Activated T-helper 1 cell treated with anti-CD3 and anti-CD28 coated beads, Interleukin-12 subunit alpha, Interleukin-12 subunit beta, Interleukin-2, Interleukin-4 antibody, amounts not matched to agents 30 ng/mL and 10 ng/mL and 1 ng/mL, durations not matched to agents 14 hours and 24 hours and 36 hours (primary cell): ENCODE measurements around the gene DOCK11. TPM values are rescaled to one million over a fixed set of nuclear protein-coding genes. Genes with fewer than 3 reads are reported as not detected.
A peak's percentile ranks its signal among the peaks of the same experiment; 100 is the strongest.
"Not testable (repeated sequence)": the region's sequence is repeated elsewhere in the genome, so short reads cannot be mapped to it uniquely, and the experiment has no call there.

Experiments
- DNase-seq: peaks from one replicate; pipeline ENCODE4 v3.0.0; 2021; ENCODE audit warnings: low spot score
- H3K27ac Mint-ChIP-seq: one replicate; pipeline ENCODE4 v1.8.0; 2021; ENCODE audit warnings: mild to moderate bottlenecking, mixed read lengths
- H3K27me3 Mint-ChIP-seq: one replicate; pipeline ENCODE4 v1.8.0; 2022; ENCODE audit warnings: mild to moderate bottlenecking, moderate library complexity, mixed read lengths; ENCODE audit not compliant: insufficient read depth
- H3K36me3 Mint-ChIP-seq: one replicate; pipeline ENCODE4 v1.8.0; 2021; ENCODE audit warnings: low read depth, mixed read lengths
- H3K4me1 Mint-ChIP-seq: one replicate; pipeline ENCODE4 v1.8.0; 2021; ENCODE audit warnings: low read depth, mixed read lengths
- H3K4me3 Mint-ChIP-seq: one replicate; pipeline ENCODE4 v1.8.0; 2021; ENCODE audit warnings: mild to moderate bottlenecking, moderate library complexity, mixed read lengths
- H3K9me3 Mint-ChIP-seq: one replicate; pipeline ENCODE4 v1.8.0; 2021; ENCODE audit warnings: mixed read lengths
- intact Hi-C: fragments of 100-400 bp; cut with micrococcal nuclease; formaldehyde crosslinking; loops from one replicate; pipeline ENCODE4 v1.15.1; 2024
- total RNA-seq: library from RNA; stranded (reverse); gene quantifications from 2 replicates; pipeline ENCODE4 v1.2.3, GENCODE V29; 2022

The DOCK11 gene
- total RNA-seq, 1 donor from 2014 or later = 28.6 TPM

GRCh38 chrX:118717678-118718391 is 222.2 kb downstream of the DOCK11 start:
- no peak for DNase-seq
- Mint-ChIP-seq H3K27me3 (peaks cover 7% of the 10 kb centered on the region), H3K4me1 (no peaks in the 10 kb centered on the region), H3K36me3 (no peaks in the 10 kb centered on the region), H3K9me3 (no peaks in the 10 kb centered on the region), H3K4me3 (no peak overlapping the region), H3K27ac (no peak overlapping the region)
- intact Hi-C loops = no loop called here

DNA sequence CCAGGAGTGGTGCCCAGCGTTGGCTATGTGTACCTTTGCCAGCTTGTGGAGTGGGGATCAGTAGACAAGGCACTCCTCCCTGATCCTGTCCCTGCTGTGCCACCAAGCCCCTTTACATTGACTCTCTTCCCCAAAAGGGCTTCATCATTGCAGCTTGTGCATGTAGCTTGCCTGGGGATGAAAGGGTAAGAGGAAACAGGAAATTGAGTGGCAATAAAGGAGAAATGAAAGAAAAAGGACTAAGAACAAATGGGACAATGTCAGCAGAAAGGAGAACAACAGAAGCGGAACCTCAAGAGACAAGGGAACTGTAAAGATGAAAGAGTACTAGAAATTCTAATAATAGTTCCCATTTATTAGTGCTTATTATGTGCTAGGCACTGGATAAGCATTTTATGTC is 223.1 kb downstream of the DOCK11 start:
- Mint-ChIP-seq H3K4me1 (peaks cover 3% of the 10 kb centered on the region), H3K27ac (no peak overlapping the region)
- intact Hi-C loops = no loop called here

GRCh38 chrX:118720058-118720707 is 224.6 kb downstream of the DOCK11 start:
- H3K27me3 Mint-ChIP-seq = peaks cover 7% of the 10 kb centered on the region
- no peak overlapping the region for H3K27ac Mint-ChIP-seq
- H3K36me3 Mint-ChIP-seq = no peaks in the 10 kb centered on the region
- no peaks in the 10 kb centered on the region for H3K9me3 Mint-ChIP-seq
- intact Hi-C loops = no loop called here
- H3K4me3 Mint-ChIP-seq = no peak overlapping the region
- DNase-seq = no peak
- H3K4me1 Mint-ChIP-seq = peaks cover 5% of the 10 kb centered on the region

More for the DNA sequence above, 223.1 kb downstream of the DOCK11 start:
- H3K9me3 Mint-ChIP-seq = no peaks in the 10 kb centered on the region
- H3K27me3 Mint-ChIP-seq = peaks cover 7% of the 10 kb centered on the region
- no peaks in the 10 kb centered on the region for H3K36me3 Mint-ChIP-seq
- DNase-seq = no peak
- H3K4me3 Mint-ChIP-seq = no peak overlapping the region

GRCh38 chrX:118723376-118723775 is 227.8 kb downstream of the DOCK11 start:
- H3K27me3 Mint-ChIP-seq = peaks cover 7% of the 10 kb centered on the region
- H3K4me3 Mint-ChIP-seq = no peak overlapping the region
- H3K27ac Mint-ChIP-seq = no peak overlapping the region
- intact Hi-C loops = no loop called here
- H3K9me3 Mint-ChIP-seq = no peaks in the 10 kb centered on the region
- no peak for DNase-seq
- H3K4me1 Mint-ChIP-seq = peaks cover 5% of the 10 kb centered on the region
- no peaks in the 10 kb centered on the region for H3K36me3 Mint-ChIP-seq

DNA sequence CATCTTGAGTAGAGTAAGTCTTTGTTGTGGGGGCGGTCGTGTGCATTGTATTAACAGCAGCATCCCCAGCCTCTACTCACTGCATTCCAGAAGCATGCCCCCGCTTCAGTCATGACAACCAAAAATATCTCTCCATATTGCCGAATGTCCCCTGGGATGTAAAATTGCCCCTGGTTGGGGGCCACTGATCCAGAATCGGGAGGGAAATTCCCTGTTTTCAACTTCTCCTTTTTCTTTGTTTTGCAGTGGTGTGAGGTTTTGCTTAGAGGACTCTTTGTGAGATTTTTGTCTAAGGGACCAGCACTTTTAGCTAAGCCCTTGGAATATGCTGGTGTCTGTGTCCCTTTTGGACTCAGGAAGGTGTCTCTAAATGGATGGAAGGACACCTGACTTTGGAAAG is 228.8 kb downstream of the DOCK11 start:
- intact Hi-C loops = no loop called here
- Mint-ChIP-seq H3K4me1 (peaks cover 5% of the 10 kb centered on the region), H3K36me3 (no peaks in the 10 kb centered on the region), H3K27ac (no peak overlapping the region), H3K27me3 (peaks cover 10% of the 10 kb centered on the region), H3K9me3 (no peaks in the 10 kb centered on the region), H3K4me3 (no peak overlapping the region)
- DNase-seq = no peak

DNA sequence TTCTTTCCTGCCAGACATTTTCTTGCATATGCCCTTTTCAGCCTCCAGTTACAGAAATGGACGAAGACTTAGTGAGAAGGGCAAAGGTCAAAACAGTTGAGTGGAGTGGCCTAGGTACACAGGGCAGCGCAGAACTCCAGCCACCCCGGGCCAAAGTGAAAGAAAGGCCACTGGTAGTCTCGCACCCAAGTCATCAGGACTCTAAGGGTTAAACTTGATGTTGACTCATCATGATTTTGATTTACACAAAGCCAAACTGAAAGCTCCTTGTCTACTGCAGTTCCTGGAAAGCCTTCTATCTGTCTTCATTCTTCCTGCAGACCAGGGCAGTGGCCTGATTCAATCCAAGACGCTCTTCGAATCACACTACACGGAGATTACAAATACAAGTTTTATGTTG is 229.2 kb downstream of the DOCK11 start:
- no peak overlapping the region for H3K4me3 Mint-ChIP-seq
- peaks cover 10% of the 10 kb centered on the region for H3K27me3 Mint-ChIP-seq
- H3K27ac Mint-ChIP-seq = no peak overlapping the region
- H3K4me1 Mint-ChIP-seq = peaks cover 5% of the 10 kb centered on the region
- H3K36me3 Mint-ChIP-seq = no peaks in the 10 kb centered on the region
- intact Hi-C loops = no loop called here
- DNase-seq = no peak
- no peaks in the 10 kb centered on the region for H3K9me3 Mint-ChIP-seq

- Mint-ChIP-seq H3K9me3 (no peaks in the 10 kb centered on the region), H3K27me3 (peaks cover 14% of the 10 kb centered on the region)
- intact Hi-C loops = no loop called here
These were observed 230.8 kb downstream of the DOCK11 start for GRCh38 chrX:118726396-118726795.

DNA sequence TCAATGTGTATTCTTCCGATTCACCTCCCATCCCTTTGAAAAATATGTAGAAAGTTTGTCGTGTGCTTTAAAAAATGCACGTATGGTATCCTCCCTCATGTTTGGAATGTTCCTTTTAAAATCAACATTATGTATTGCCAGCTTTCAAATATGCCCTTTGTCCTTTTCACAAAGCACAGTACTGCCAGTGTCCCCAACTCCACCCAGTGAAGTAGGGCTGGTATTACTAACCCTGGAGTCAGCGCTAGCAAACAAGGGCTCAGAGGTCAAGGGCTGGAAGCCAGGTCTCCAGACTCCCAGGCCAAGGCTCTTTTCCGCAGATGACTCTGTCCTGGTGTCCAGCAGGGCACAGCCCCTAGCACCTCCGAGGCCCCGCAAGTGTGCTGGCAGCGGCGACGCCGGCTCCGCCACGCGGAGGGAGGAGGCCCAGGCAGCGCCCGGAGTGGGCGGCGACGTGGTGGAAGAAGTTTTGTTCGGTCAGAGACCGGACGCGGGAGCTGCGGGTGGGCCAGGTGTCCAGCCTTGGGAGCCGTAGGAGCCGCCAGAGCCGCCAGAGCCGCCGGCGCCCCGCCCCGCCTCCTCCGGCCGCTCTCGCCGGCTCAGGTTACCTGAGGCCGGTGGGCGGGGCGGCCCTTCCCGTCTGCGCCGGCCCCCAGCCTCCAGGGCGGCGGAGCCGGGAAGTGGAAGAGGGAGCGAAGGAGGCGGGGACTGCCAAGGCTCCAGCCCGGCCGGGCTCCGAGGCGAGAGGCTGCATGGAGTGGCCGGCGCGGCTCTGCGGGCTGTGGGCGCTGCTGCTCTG is 231.5 kb downstream of the DOCK11 start, which contains the start of gene IL13RA1:
Gene IL13RA1 (plus strand): TSS at position 720 of the 799 bp plus-strand sequence. CDS start 33 bp downstream, at position 753.
- Mint-ChIP-seq H3K36me3 (no peaks in the 10 kb centered on the region), H3K9me3 (no peaks in the 10 kb centered on the region), H3K4me1 (peaks cover 5% of the 10 kb centered on the region), H3K27ac (no peak within 1 kb of the TSS), H3K4me3 (peak within 1 kb of the TSS; percentile 68), H3K27me3 (peaks cover 14% of the 10 kb centered on the region)
- DNase-seq = no peak
- intact Hi-C loops = no loop called here

More at GRCh38 chrX:118726396-118726795, 230.8 kb downstream of the DOCK11 start:
- no peaks in the 10 kb centered on the region for H3K36me3 Mint-ChIP-seq
- H3K4me1 Mint-ChIP-seq = peaks cover 5% of the 10 kb centered on the region
- no peak for DNase-seq
- peak overlapping the region; percentile 33 for H3K4me3 Mint-ChIP-seq
- H3K27ac Mint-ChIP-seq = no peak overlapping the region

DNA sequence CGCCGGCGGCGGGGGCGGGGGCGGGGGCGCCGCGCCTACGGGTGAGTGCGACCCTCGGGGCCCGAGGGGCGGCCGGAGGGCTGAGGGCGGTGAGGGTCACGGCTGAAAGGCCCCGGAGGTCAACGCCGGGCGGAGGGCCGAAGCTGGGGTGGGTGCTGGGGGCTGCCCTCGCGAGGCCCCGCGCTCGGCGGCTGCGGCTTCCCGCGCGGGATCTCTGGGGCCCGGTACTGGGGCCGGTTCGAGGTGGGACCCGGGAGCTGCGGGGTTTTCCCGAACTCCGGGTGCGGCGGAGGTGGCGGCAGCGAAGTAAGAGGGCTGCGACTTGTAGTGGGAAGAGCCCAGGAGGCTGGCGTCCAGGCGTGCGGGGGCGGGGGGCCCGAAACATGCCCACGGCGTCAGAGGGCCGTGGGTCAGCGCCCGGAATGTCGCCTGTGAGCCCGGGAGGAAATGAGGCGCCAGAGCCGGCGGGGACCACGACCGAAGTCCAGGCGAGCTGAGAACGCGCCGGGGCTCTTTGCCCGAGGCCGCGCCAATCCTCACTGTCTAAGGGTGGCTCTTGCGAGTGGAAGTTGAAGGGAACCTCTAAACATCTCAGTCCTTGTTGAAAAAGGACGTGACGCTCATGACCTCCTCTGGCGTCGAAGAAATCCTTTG is 232.2 kb downstream of the DOCK11 start:
- peaks cover 5% of the 10 kb centered on the region for H3K4me1 Mint-ChIP-seq
- intact Hi-C loops = no loop called here

DNA sequence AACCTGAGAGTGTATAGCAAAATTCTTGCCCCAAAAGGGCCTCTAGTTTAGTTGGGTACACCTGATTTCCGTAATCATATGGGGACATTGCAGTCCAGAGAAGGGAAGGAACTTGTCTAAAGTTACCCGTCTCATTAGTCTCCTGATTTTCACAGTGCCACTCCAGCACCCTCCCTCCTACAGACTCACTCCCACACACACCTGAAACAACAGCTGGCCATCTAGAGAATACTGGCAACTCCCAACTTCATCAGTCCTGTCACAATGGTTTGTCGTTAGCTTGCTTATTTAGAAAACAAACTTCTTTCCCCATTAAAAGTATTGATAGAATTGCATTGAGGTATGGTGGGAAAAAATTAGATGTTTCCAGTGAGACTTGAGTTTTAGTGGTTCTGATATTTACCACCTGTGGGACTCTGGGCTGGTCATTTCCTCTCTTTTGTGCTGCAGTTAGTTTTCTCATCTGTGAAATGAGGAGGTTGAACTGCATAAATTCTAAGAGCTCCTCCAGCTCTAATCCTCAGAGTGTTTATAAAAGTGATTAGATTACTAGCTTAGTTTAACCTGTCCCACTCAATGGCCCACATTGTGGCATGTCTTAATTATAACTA is 233.5 kb downstream of the DOCK11 start:
- peaks cover 14% of the 10 kb centered on the region for H3K27me3 Mint-ChIP-seq
- no peak overlapping the region for H3K4me3 Mint-ChIP-seq
- no peak overlapping the region for H3K27ac Mint-ChIP-seq
- no peaks in the 10 kb centered on the region for H3K4me1 Mint-ChIP-seq
- intact Hi-C loops = no loop called here
- H3K36me3 Mint-ChIP-seq = no peaks in the 10 kb centered on the region
- DNase-seq = no peak
- H3K9me3 Mint-ChIP-seq = no peaks in the 10 kb centered on the region

More for the DNA sequence above, 232.2 kb downstream of the DOCK11 start:
- no peaks in the 10 kb centered on the region for H3K36me3 Mint-ChIP-seq
- peaks cover 14% of the 10 kb centered on the region for H3K27me3 Mint-ChIP-seq
- no peak overlapping the region for H3K27ac Mint-ChIP-seq
- no peak for DNase-seq
- H3K9me3 Mint-ChIP-seq = no peaks in the 10 kb centered on the region
- peak overlapping the region; percentile 68 for H3K4me3 Mint-ChIP-seq

DNA sequence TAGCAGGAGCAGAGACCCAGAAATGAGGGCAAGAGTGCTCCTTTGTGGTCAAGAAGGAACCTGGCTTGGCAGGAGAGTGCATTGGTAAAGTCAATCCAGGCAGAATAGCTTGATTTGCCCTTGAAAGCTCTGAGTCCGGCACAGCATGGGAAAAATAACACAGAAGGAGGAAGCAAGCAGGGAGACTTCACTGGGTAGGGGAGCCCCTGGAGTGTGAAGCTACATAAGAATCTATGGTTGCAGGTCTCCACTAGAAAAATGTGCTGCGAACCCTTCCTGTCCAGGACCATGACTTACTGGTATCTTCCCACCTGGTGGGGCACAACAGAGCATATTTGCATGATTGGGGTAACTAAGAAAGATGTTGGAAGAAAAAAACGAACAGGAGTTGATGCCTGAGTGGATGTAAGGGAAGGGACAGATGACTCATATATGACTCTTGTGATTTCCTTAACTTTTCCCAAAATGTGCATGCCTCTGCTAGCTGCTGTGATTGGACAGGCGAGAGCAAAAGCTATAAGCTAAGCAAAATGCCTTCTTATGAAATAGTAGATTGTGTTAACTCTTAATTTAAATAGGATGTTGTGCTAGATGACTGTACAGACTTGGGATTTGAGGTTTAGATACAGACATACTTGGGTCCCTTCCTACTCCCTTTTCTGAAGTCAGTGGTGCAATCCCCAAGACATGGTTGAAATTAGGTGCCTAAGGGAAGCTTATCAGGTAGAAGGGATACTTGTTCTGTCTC is 235.1 kb downstream of the DOCK11 start:
- H3K4me3 Mint-ChIP-seq = no peak overlapping the region
- H3K27me3 Mint-ChIP-seq = peaks cover 17% of the 10 kb centered on the region
- intact Hi-C loops = no loop called here
- H3K36me3 Mint-ChIP-seq = no peaks in the 10 kb centered on the region
- H3K9me3 Mint-ChIP-seq = no peaks in the 10 kb centered on the region
- no peak for DNase-seq
- no peak overlapping the region for H3K27ac Mint-ChIP-seq
- no peaks in the 10 kb centered on the region for H3K4me1 Mint-ChIP-seq

GRCh38 chrX:118732551-118732950 is 236.9 kb downstream of the DOCK11 start:
- DNase-seq, H3K4me1 Mint-ChIP-seq, H3K4me3 Mint-ChIP-seq, intact Hi-C loops, H3K27ac Mint-ChIP-seq, H3K9me3 Mint-ChIP-seq, H3K36me3 Mint-ChIP-seq: not testable (repeated sequence)
- peaks cover 12% of the 10 kb centered on the region for H3K27me3 Mint-ChIP-seq
